HEK293T (cell line): ENCODE measurements around the gene LRRC51.

Experiments used
- CTCF ChIA-PET: fragments of 350-600 bp; formaldehyde crosslinking; extraction: SDS; loops from one replicate; lab custom pipeline; 2021; ENCODE audit warnings: antibody characterized with exemption, inconsistent platforms; lab: Yijun Ruan, JAX
- POLR2A ChIA-PET: fragments of 350-600 bp; formaldehyde crosslinking; extraction: SDS; loops from one replicate; lab custom pipeline; 2020; ENCODE audit warnings: antibody characterized with exemption, inconsistent platforms; lab: Yijun Ruan, JAX
- DNase-seq: peaks from one replicate; pipeline ENCODE4 v3.0.0; 2012; ENCODE audit warnings: mixed read lengths; ENCODE audit errors: extremely low spot score
- ARNT ChIP-seq: fragments of 450-650 bp; IDR thresholded peaks from 2 replicates; pipeline ENCODE4 v1.6.1; 2017; ENCODE audit warnings: mild to moderate bottlenecking
- BHLHE40 ChIP-seq: fragments of 450-650 bp; IDR thresholded peaks from 2 replicates; pipeline ENCODE4 v1.6.1; 2016; ENCODE audit warnings: mild to moderate bottlenecking, moderate library complexity, borderline replicate concordance
- CTBP1 ChIP-seq: fragments of 450-650 bp; IDR thresholded peaks from 2 replicates; pipeline ENCODE4 v1.6.1; 2016; ENCODE audit warnings: borderline replicate concordance
- ELF4 ChIP-seq: fragments of 450-650 bp; IDR thresholded peaks from 2 replicates; pipeline ENCODE4 v1.6.1; 2017; ENCODE audit warnings: antibody characterized with exemption
- FOXA1 ChIP-seq: fragments of 450-650 bp; IDR thresholded peaks from 2 replicates; pipeline ENCODE4 v1.6.1; 2016; ENCODE audit warnings: mild to moderate bottlenecking
- FOXK2 ChIP-seq: fragments of 450-650 bp; IDR thresholded peaks from 2 replicates; pipeline ENCODE4 v1.6.1; 2016; ENCODE audit warnings: mild to moderate bottlenecking
- FOXM1 ChIP-seq: fragments of 450-650 bp; IDR thresholded peaks from 2 replicates; pipeline ENCODE4 v1.6.1; 2017; ENCODE audit warnings: mild to moderate bottlenecking, borderline replicate concordance
- HDGF ChIP-seq: fragments of 450-650 bp; IDR thresholded peaks from 2 replicates; pipeline ENCODE4 v1.6.1; 2017; ENCODE audit warnings: antibody characterized with exemption, borderline replicate concordance
- L3MBTL2 ChIP-seq: fragments of 450-650 bp; conservative IDR thresholded peaks from 2 replicates; pipeline ENCODE4 v1.6.1; 2016; ENCODE audit warnings: mild to moderate bottlenecking
- LEF1 ChIP-seq: fragments of 450-650 bp; IDR thresholded peaks from 2 replicates; pipeline ENCODE4 v1.6.1; 2017; ENCODE audit warnings: mild to moderate bottlenecking, borderline replicate concordance
- NFRKB ChIP-seq: fragments of 450-650 bp; IDR thresholded peaks from 2 replicates; pipeline ENCODE4 v1.6.1; 2016; ENCODE audit warnings: mild to moderate bottlenecking, moderate library complexity
- SP1 ChIP-seq: fragments of 450-650 bp; IDR thresholded peaks from 2 replicates; pipeline ENCODE4 v1.6.1; 2017
- SUZ12 ChIP-seq: fragments of 450-650 bp; IDR thresholded peaks from 2 replicates; pipeline ENCODE4 v1.6.1; 2016; ENCODE audit warnings: mild to moderate bottlenecking
- TARDBP ChIP-seq: fragments of 450-650 bp; IDR thresholded peaks from 2 replicates; pipeline ENCODE4 v1.6.1; 2016
- ZNF384 ChIP-seq: fragments of 450-650 bp; IDR thresholded peaks from 2 replicates; pipeline ENCODE4 v1.6.1; 2016
- TF ChIP-seq, protein P1 (sequence below): fragments of 450-650 bp; IDR thresholded peaks from 2 replicates; pipeline ENCODE4 v1.6.1; 2016

LRRC51 gene

DNA sequence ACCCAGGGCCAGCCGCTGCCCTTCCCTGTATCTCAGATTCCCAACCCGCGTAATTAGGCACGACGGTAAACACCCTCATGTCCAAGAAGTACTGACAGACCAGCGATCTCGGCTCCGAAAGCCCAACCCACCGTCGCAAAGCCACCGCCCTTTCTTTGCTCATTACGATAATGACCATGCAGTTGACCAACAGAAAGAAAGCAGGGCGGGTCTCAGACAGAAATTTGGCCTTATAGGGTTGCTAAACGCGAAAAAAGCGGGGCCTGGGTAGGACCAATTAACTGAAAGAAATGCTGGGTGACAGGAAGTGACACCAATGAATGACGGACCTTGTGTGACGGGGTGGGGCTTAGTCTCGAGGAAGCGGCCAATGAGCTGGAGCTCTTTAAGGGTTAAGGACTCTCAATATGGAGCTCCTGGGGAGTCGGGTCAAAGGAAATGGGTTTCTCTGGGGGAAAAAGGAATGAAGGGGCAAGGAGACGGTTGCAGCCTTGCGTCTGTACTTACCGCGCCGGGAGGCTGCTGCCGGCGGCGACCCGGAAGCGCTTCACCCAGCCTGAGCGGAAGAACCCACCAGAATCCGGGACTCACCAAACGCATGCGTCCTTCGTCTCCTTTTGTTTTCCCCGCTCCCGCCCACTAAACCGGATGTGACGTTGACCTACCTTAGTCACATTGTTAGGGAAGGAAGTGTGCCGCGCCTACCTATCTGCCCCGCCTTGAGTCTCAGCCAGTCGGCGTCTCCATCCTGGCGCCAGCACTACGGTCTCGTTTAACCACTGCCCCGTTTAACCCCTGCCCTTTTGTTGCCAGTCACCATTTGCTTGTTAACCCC is 31.7 kb downstream of the LRRC51 start, which contains the start of gene ANAPC15:
Gene ANAPC15, minus strand, starts transcription at position 553 of the 835 bp plus-strand sequence. CDS start 1,419 bp downstream, outside the sequence.
- ChIA-PET POLR2A (interaction anchor here (0.6 to 1.9 kb wide), 18 partner anchors 8 to 185 kb away, joined by 3 to 9 read pairs (median 4); partner anchors contain the start of gene LAMTOR1), CTCF (no interaction called here)
- peak; percentile 93 for DNase-seq
- TF ChIP-seq ZNF384: no peak
- TF ChIP-seq NFRKB: no peak
- TF ChIP-seq FOXM1: no peak
- no peak for TF ChIP-seq FOXK2
- no peak for TF ChIP-seq FOXA1
- no peak for TF ChIP-seq CTBP1
- TF ChIP-seq TARDBP: no peak
- no peak for TF ChIP-seq SP1
- peak; percentile 80 for TF ChIP-seq L3MBTL2
- TF ChIP-seq LEF1: no peak
- TF ChIP-seq, protein P1, sequence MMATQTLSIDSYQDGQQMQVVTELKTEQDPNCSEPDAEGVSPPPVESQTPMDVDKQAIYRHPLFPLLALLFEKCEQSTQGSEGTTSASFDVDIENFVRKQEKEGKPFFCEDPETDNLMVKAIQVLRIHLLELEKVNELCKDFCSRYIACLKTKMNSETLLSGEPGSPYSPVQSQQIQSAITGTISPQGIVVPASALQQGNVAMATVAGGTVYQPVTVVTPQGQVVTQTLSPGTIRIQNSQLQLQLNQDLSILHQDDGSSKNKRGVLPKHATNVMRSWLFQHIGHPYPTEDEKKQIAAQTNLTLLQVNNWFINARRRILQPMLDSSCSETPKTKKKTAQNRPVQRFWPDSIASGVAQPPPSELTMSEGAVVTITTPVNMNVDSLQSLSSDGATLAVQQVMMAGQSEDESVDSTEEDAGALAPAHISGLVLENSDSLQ: peak; percentile 99
- no peak for TF ChIP-seq SUZ12
- TF ChIP-seq ELF4: peak; percentile 78
- no peak for TF ChIP-seq ARNT

DNA sequence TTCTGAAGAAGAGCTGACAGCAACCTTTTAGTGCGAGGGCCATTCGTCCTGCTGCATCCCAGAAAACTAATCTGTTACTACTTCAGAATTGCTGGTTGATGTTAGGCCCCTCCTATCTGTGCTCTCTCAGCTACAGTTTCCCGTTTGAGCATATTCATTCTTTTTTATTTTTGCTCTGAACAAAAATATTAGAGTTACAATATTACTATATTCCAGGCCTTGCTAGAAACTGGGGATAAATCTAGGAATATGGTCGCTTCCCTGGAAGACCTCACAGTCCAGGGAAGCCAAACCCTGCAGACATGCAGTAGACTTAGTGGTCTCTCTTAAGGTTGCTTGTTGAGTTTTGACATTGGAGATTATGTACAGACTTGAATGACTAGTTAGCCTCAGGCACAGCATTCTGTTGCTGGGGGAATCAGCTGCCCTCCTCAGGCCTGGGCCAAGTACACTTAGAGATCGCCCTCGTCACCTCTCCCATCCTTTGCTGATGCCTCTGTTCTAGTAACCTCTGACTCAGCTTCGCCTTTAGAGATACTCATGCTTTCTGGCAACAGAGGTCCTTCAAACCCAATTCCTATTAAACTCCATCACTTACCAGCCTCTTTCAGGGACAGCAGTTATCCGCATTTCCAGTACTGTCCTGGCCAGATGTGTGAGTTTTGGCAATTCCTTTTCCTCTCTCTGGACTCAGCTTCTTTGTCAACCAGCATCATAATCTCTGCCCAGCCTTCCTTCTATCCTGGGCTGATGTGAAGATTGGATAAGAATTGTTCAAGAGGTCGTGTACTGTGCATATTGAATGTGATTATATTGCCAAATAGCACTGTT is 32.5 kb downstream of the LRRC51 start:
- no peak for DNase-seq
- TF ChIP-seq L3MBTL2: peak; percentile 39; the same call in 1 of the 2 replicates
- TF ChIP-seq FOXK2: no peak
- no peak for TF ChIP-seq FOXM1
- no peak for TF ChIP-seq ZNF384
- no peak for TF ChIP-seq LEF1
- TF ChIP-seq FOXA1: no peak
- CTCF ChIA-PET: no interaction called here
- POLR2A ChIA-PET: interaction anchor here (1.0 to 1.9 kb wide), 16 partner anchors 9 to 81 kb away, joined by 3 to 9 read pairs (median 4); partner anchors contain the start of gene LAMTOR1

DNA sequence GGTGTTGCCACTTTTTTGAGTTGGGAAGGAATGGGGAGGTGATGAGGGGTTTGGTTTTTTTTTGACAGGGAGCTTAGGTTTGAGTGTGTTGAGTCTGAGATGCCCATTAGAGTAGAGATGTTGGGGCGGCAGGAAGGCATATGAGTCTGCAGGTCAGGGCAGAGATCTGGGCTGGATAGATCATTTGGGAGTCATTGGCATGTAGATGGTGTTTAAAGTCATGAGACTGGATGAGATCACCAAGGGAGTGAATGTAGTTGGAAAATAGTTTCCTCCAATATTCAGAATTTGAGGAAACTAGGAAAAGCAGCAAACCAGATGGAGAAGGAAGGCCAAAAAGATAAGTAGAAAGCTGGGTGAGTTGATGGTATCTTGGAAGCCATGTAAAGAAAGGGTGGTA is 33.9 kb downstream of the LRRC51 start:
- CTCF ChIA-PET: no interaction called here
- POLR2A ChIA-PET: no interaction called here
- DNase-seq: no peak
- TF ChIP-seq L3MBTL2: no peak
- TF ChIP-seq FOXK2: no peak
- no peak for TF ChIP-seq SUZ12
- no peak for TF ChIP-seq FOXM1
- no peak for TF ChIP-seq HDGF
- no peak for TF ChIP-seq TARDBP
- TF ChIP-seq ELF4: no peak
- TF ChIP-seq CTBP1: no peak
- TF ChIP-seq FOXA1: no peak
- no peak for TF ChIP-seq ZNF384
- TF ChIP-seq ARNT: no peak
- TF ChIP-seq, protein P1: no peak
- TF ChIP-seq BHLHE40: no peak
- no peak for TF ChIP-seq LEF1
- TF ChIP-seq SP1: no peak
- no peak for TF ChIP-seq NFRKB

DNA sequence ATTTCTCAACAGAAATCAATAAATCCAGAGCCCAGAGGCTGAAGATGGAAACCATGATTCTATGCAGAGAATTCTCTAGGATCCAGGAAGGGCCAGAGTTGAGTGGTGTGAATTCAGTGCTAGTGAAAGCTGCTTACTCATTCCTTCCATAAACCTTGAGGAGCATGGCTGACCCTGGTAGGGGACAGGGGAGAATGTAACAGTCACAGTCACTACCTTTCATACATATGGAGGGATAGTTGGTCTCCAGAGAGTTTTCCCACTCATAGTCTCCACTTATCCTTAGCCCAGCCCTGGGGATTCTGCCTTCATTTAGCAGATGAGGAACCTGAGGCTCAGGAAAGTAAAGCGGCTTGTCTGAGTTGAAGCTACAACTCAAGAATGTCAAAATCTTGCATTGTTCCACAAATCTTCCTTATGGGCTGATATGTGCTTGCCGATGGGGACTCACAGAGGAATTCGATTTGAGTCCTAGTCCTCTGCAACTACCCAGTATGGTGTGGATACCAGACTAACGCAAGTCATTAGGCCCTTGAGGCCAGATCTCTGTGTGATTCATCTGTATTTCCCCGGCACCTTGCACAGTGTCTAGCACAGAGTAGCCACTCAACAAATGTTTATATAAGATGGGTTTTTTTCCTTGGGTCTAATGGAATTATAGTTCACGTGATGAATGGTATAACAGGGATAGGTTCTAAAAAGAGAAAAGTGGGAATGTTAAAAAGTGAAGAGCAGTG is 35.5 kb downstream of the LRRC51 start:
- POLR2A ChIA-PET: no interaction called here
- TF ChIP-seq, protein P1: no peak
- TF ChIP-seq NFRKB: no peak
- no peak for TF ChIP-seq CTBP1
- no peak for TF ChIP-seq ZNF384
- TF ChIP-seq TARDBP: no peak
- no peak for TF ChIP-seq HDGF
- TF ChIP-seq SP1: no peak
- TF ChIP-seq ELF4: no peak
- no peak for TF ChIP-seq LEF1
- no peak for TF ChIP-seq BHLHE40
- TF ChIP-seq L3MBTL2: no peak
- no peak for TF ChIP-seq FOXK2
- no peak for TF ChIP-seq FOXA1
- no peak for TF ChIP-seq ARNT
- no peak for TF ChIP-seq SUZ12
- CTCF ChIA-PET: no interaction called here
- DNase-seq: no peak

DNA sequence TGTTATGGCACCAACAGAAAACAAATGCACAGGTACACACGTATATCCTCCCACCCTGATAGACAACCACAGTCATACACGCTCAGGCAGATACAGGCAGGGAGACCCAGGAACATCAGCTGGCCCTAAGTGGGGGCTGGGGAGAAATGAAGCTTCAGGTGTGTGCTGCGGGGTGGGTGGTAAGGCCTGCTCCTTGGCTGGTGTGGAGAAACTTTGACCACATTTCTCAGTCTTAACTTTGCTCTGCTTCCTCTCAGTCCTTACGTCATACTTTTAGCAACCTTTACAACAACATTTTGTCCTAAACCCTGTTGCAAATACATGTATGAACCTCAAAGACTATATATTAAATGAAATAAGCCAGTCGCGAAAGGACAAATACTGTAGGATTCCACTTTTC is 38.5 kb downstream of the LRRC51 start:
- TF ChIP-seq SP1 (no peak), BHLHE40 (no peak), CTBP1 (no peak)
- ChIA-PET POLR2A (no interaction called here), CTCF (interaction anchor here (0.9 kb wide), 1 partner anchor 24 kb away, joined by 3 read pairs; no protein-coding TSS in a partner anchor)
- no peak for DNase-seq
